GM12801 (cell line): ENCODE data around the gene FRK.

Experiments
- TF ChIP-seq, protein P1 (sequence below): IDR thresholded peaks from one replicate; pipeline ENCODE4 v1.5.1; 2011; ENCODE audit warnings: control low read depth; ENCODE audit not compliant: insufficient read length; ENCODE audit errors: extremely low read depth

FRK gene

GRCh38 chr6:115976321-115976870 is 84.3 kb downstream of the FRK start:
- TF ChIP-seq, protein P1, sequence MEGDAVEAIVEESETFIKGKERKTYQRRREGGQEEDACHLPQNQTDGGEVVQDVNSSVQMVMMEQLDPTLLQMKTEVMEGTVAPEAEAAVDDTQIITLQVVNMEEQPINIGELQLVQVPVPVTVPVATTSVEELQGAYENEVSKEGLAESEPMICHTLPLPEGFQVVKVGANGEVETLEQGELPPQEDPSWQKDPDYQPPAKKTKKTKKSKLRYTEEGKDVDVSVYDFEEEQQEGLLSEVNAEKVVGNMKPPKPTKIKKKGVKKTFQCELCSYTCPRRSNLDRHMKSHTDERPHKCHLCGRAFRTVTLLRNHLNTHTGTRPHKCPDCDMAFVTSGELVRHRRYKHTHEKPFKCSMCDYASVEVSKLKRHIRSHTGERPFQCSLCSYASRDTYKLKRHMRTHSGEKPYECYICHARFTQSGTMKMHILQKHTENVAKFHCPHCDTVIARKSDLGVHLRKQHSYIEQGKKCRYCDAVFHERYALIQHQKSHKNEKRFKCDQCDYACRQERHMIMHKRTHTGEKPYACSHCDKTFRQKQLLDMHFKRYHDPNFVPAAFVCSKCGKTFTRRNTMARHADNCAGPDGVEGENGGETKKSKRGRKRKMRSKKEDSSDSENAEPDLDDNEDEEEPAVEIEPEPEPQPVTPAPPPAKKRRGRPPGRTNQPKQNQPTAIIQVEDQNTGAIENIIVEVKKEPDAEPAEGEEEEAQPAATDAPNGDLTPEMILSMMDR = no peak

GRCh38 chr6:115972679-115973078 is 88.0 kb downstream of the FRK start:
- TF ChIP-seq, protein P1 = no peak

DNA sequence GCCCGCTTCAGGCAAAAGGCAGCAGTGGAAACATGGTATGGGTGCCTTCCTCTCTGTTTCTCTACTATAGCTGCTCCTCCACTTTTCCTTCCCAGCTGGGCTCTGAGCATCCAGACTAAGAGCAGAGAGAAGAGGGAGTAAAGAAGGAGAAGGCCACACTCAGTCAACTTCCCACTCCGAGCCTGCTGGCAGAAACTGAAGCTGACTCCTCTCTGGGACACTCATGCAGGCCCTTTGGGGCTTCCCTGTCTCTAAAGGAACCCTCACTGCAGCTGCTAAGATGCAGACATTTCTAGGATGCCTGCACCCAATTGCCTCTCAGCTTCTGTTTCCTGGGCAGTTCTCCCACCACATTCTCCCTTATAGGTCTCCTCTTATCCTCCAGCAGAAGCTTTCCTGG is 88.9 kb downstream of the FRK start:
- TF ChIP-seq, protein P1 = no peak

DNA sequence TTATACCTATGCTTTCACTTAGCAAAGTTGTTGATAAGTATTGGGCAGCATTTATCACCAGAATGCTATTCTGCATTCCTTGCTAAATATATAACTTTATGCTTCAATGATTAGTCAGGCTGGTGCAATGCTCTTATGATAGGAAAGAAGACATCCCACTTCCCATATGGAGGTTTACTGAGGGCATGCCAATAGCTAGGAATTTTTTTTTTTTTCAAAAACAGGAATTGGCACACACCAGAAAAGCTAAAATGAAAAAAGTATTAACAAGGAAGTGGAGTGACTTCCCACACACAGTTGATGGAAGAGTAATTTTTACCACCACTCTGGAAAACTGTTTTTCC is 90.8 kb downstream of the FRK start:
- TF ChIP-seq, protein P1 = no peak

DNA sequence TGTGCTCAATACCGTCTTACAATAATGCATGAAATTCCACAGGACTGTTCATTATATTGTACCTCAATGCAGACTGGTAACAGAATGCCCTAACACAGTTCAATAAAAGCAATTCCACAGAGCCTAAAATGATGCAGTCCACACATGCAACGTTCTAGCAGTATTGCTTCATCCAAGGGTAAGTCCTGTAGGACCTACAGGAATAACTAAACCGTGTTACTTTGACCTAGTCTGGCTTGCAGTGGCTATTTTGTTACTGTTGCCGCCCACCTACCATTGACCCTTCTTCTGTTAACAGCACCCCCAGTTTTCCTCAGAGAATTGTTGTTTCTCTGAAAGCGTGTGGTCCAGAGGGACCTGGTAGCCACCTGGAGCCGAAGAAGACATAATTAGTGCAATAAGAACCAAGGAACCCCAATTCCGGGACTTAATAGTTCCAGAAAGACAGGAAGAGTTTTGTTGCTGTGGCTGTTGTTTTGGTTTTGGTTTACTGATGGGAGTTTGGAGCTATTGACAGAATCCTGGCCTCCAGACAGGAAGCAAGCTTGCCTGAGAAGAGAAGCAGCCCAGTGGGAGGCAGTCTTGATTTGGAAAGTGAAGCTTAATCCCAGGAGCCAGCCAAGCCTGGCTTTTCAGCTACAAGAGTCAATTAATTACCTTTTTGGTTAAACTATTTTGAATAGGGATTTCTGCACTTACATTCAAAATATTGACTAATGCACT is 91.3 kb downstream of the FRK start:
- TF ChIP-seq, protein P1 = no peak

DNA sequence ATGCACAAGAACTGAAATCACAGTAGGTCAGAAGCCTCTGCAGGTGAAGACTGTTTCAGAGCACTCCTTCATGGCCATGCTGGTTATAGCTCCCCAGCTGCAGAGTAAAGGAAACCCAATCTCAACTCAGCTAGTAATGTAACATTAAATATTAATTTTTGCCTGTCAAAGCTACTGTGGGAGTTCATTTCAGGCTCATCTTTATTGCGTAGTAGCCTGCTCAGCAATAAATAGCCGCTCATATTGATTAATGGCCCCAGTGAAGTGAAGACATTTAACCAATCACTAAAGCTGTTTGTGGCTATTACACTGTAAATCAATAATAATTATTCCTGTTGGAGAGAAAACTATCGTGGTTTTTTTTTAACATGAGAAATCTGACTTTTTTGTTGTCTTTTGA is 101.7 kb downstream of the FRK start:
- TF ChIP-seq, protein P1 = no peak

GRCh38 chr6:115954740-115955139 is 106.0 kb downstream of the FRK start:
- TF ChIP-seq, protein P1 = no peak

DNA sequence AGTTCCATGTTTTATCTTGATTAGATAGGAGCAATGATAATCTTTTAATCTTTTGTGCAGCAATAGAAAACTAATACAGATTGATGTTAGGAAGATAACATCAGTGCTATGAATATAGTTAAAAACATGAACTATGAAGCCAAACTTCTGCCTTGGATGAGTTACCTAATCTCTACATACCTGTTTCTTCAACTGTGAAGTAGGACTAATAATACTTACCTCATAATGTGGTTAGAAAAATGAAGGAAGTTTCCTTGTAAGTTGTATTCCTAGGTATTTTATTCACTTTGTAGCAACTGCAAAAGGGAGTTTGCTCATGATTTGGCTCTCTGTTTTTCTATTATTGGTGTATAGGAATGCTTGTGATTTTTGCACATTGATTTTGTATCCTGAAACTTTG is 111.9 kb downstream of the FRK start:
- TF ChIP-seq, protein P1 = no peak
